Activated CD8-positive, alpha-beta T cell treated with anti-CD3 and anti-CD28 coated beads for 36 hours (primary cell): Measurements from ENCODE around the gene SLC25A33. TPM values are rescaled to one million over a fixed set of nuclear protein-coding genes. Genes with fewer than 3 reads are reported as not detected.

ENCODE experiments used
- ATAC-seq: fragments of 200-7000 bp; cut with Tn5 transposase; one replicate; pipeline ENCODE4 v1.10.0; 2021; ENCODE audit warnings: mild to moderate bottlenecking, moderate library complexity
- CTCF ChIA-PET: fragments of 350-600 bp; sonication (Branson Sonifier 250); formaldehyde crosslinking; loops from one replicate; lab custom pipeline; 2021; ENCODE audit warnings: antibody characterized with exemption; lab: Charles Lee
- POLR2A ChIA-PET: fragments of 350-600 bp; sonication (Branson Sonifier 250); formaldehyde crosslinking; loops from one replicate; lab custom pipeline; 2021; ENCODE audit warnings: antibody characterized with exemption; lab: Charles Lee
- DNase-seq: peaks from one replicate; pipeline ENCODE4 v3.0.0-alpha.2; 2020
- H3K27ac Mint-ChIP-seq: one replicate; pipeline ENCODE4 v1.8.0; 2021; ENCODE audit warnings: mild to moderate bottlenecking, mixed read lengths
- H3K27me3 Mint-ChIP-seq: one replicate; pipeline ENCODE4 v1.8.0; 2021; ENCODE audit warnings: mixed read lengths
- H3K36me3 Mint-ChIP-seq: one replicate; pipeline ENCODE4 v1.8.0; 2021; ENCODE audit warnings: low read depth, mixed read lengths
- H3K4me1 Mint-ChIP-seq: one replicate; pipeline ENCODE4 v1.8.0; 2021; ENCODE audit warnings: low read depth, mixed read lengths
- H3K4me3 Mint-ChIP-seq: one replicate; pipeline ENCODE4 v1.8.0; 2021; ENCODE audit warnings: mild to moderate bottlenecking, moderate library complexity, mixed read lengths
- H3K9me3 Mint-ChIP-seq: one replicate; pipeline ENCODE4 v1.8.0; 2021; ENCODE audit warnings: mixed read lengths
- CTCF ChIP-seq: fragments of 200-600 bp; IDR thresholded peaks from one replicate; pipeline ENCODE4 v1.8.0; 2022; ENCODE audit warnings: antibody characterized with exemption, mild to moderate bottlenecking
- intact Hi-C: fragments of 100-400 bp; cut with micrococcal nuclease; formaldehyde crosslinking; loops from one replicate; pipeline ENCODE4 v1.10.0; 2022
- total RNA-seq, 2 experiments: library from RNA; stranded (reverse); gene quantifications; one replicate each; pipeline ENCODE4 v1.2.3, GENCODE V29; 2021

Gene SLC25A33
- total RNA-seq, 2 experiments from 2014 or later, result 5.7 to 5.9 TPM

- Mint-ChIP-seq H3K4me3 (peak overlapping the region; percentile 98), H3K27ac (peak overlapping the region; percentile 96), H3K36me3 (peaks cover 96% of the 10 kb centered on the region), H3K27me3 (no peaks in the 10 kb centered on the region), H3K4me1 (peaks cover 56% of the 10 kb centered on the region), H3K9me3 (peaks cover 3% of the 10 kb centered on the region)
- ATAC-seq (no peak), DNase-seq (no peak)
- CTCF ChIA-PET, result interaction anchor here (1.1 to 1.8 kb wide), 5 partner anchors 8 to 19 kb away, joined by 3 to 8 read pairs (median 3); no protein-coding TSS in a partner anchor
- no peak for TF ChIP-seq CTCF
- intact Hi-C loops, result no loop called here
- POLR2A ChIA-PET, result interaction anchor here (11.2 to 17.1 kb wide), 2 partner anchors 8 to 20 kb away, joined by 120 to 335 read pairs; partner anchors contain the start of gene PIK3CD
Observed at GRCh38 chr1:9634582-9634981, 95.3 kb downstream of the SLC25A33 start.

Other genes starting within 250 kb of the SLC25A33 start
- 1 to 10 TPM; 1.1 to 1.5 TPM for gene SPSB1, start 246.6 kb upstream of the SLC25A33 start, total RNA-seq
- gene TMEM201, start 49.4 kb downstream of the SLC25A33 start, total RNA-seq, result 10 to 100 TPM; 16.2 to 18.1 TPM
- gene PIK3CD, start 112.3 kb downstream of the SLC25A33 start, total RNA-seq, result 100 to 1,000 TPM; 152 to 158 TPM